ENCODE results near the gene GAGE13.
"Not testable (repeated sequence)": the region's sequence is repeated elsewhere in the genome, so short reads cannot be mapped to it uniquely, and the experiment has no call there.

Gene GAGE13

DNA sequence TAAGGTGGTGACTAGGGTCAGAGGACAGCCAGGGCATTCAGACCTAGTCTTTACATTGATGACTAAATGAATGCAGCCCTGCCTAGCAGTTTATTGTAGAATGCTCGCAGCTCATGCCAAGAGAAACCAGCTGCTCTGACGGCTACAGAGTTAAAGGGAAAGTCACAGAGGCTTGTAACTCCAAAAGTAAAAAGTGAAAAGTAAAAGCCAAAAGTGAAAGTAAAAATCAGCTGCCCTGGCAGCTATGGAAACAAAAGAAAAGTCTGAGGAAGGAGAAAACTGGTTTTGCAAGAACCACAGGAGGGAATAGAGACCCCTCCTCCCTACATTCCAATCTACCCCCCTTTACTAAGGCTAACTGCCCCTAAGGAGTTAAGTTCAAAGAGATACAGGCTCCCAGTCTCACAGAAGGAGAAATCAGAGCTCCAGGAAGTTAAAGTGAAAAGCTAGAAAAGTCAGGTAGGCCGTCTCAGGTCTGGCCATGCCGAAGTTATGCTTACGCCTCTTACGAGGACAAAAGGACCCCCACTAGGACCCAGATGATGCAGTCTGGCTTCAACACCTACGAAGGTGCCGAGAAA lies 21.9 kb upstream of the GAGE13 start:
- Histone ChIP-seq H3K36me3 (ENCODE audit: insufficient read depth, low read length) (no peaks in the 10 kb centered on the region), H3K4me1 (ENCODE audit: insufficient read depth, low read length, severe bottlenecking) (peaks cover 14% of the 10 kb centered on the region), H3K9me2 (ENCODE audit: low read depth, low read length) (no peaks in the 10 kb centered on the region), H3K27me3 (ENCODE audit: insufficient read depth, low read length) (no peaks in the 10 kb centered on the region), H3K4me2 (ENCODE audit: low read length) (peak overlapping the region; percentile 62), H3F3A (ENCODE audit: insufficient read depth, low read length) (no peaks in the 10 kb centered on the region), H3K4me3 (ENCODE audit: low read depth, low read length, poor library complexity, severe bottlenecking) (peak overlapping the region; percentile 40), H3K79me2 (ENCODE audit: insufficient read depth, low read length) (no peaks in the 10 kb centered on the region), H3K9ac (ENCODE audit: low read length) (peak overlapping the region; percentile 16; the same call in 1 of the 2 replicates), H3K27ac (ENCODE audit: low read depth, low read length, poor library complexity, severe bottlenecking) (no peak overlapping the region), H3K9me3 (ENCODE audit: low read length) (no peaks in the 10 kb centered on the region), H2AFZ (ENCODE audit: low read length) (no peak overlapping the region), H4K20me1 (ENCODE audit: insufficient read depth, low read length) (no peaks in the 10 kb centered on the region)
- TF ChIP-seq EZH2 (IDR thresholded peaks at IDR 0.05; ENCODE audit: borderline replicate concordance, low read length) (no peak), CTCF (IDR thresholded peaks at IDR 0.05; ENCODE audit: low read length) (no peak)

- Histone ChIP-seq H4K20me1 (ENCODE audit: insufficient read depth, low read length) (no peaks in the 10 kb centered on the region), H2AFZ (ENCODE audit: low read length) (no peak overlapping the region), H3K9me3 (ENCODE audit: low read length) (no peaks in the 10 kb centered on the region), H3K9me2 (ENCODE audit: low read depth, low read length) (no peaks in the 10 kb centered on the region), H3K4me2 (ENCODE audit: low read length) (no peak overlapping the region), H3K4me1 (ENCODE audit: insufficient read depth, low read length, severe bottlenecking) (peaks cover 14% of the 10 kb centered on the region), H3K36me3 (ENCODE audit: insufficient read depth, low read length) (no peaks in the 10 kb centered on the region), H3K4me3 (ENCODE audit: low read depth, low read length, poor library complexity, severe bottlenecking) (no peak overlapping the region), H3F3A (ENCODE audit: insufficient read depth, low read length) (no peaks in the 10 kb centered on the region), H3K27me3 (ENCODE audit: insufficient read depth, low read length) (no peaks in the 10 kb centered on the region), H3K79me2 (ENCODE audit: insufficient read depth, low read length) (no peaks in the 10 kb centered on the region), H3K9ac (ENCODE audit: low read length) (no peak overlapping the region), H3K27ac (ENCODE audit: low read depth, low read length, poor library complexity, severe bottlenecking) (no peak overlapping the region)
- no peak for TF ChIP-seq CTCF (IDR thresholded peaks at IDR 0.05; ENCODE audit: low read length)
- TF ChIP-seq EZH2 (IDR thresholded peaks at IDR 0.05; ENCODE audit: borderline replicate concordance, low read length): no peak
Observed at GRCh38 chrX:49310371-49310770, 21.0 kb upstream of the GAGE13 start.

DNA sequence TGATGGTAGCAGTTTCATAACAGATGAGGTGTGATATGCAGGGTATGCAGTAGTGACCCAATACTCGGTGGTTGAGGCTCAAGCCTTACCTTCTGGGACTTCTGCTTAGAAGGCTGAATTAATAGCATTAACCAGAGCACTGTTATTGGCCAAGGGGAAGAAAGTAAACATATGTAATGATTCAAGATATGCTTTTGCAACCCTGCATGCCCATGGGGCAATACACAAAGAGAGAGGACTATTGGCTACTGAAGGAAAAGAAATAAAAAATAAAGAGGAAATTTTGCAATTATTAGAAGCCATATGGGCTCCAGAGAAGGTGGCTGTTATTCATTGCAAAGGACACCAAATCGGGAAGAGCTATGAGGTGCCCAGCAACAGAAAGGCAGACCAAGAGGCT lies 19.2 kb upstream of the GAGE13 start:
- no peak overlapping the region for H2AFZ ChIP-seq (ENCODE audit: low read length)
- no peaks in the 10 kb centered on the region for H4K20me1 ChIP-seq (ENCODE audit: insufficient read depth, low read length)
- no peaks in the 10 kb centered on the region for H3K9me2 ChIP-seq (ENCODE audit: low read depth, low read length)
- no peak overlapping the region for H3K27ac ChIP-seq (ENCODE audit: low read depth, low read length, poor library complexity, severe bottlenecking)
- no peak overlapping the region for H3K9ac ChIP-seq (ENCODE audit: low read length)
- H3K9me3 ChIP-seq (ENCODE audit: low read length): no peaks in the 10 kb centered on the region
- no peaks in the 10 kb centered on the region for H3K27me3 ChIP-seq (ENCODE audit: insufficient read depth, low read length)
- H3K4me1 ChIP-seq (ENCODE audit: insufficient read depth, low read length, severe bottlenecking): peaks cover 14% of the 10 kb centered on the region
- no peak for TF ChIP-seq EZH2 (IDR thresholded peaks at IDR 0.05; ENCODE audit: borderline replicate concordance, low read length)
- no peaks in the 10 kb centered on the region for H3F3A ChIP-seq (ENCODE audit: insufficient read depth, low read length)
- no peak overlapping the region for H3K4me2 ChIP-seq (ENCODE audit: low read length)
- H3K79me2 ChIP-seq (ENCODE audit: insufficient read depth, low read length): no peaks in the 10 kb centered on the region
- H3K4me3 ChIP-seq (ENCODE audit: low read depth, low read length, poor library complexity, severe bottlenecking): no peak overlapping the region
- no peaks in the 10 kb centered on the region for H3K36me3 ChIP-seq (ENCODE audit: insufficient read depth, low read length)

GRCh38 chrX:49316085-49316484 lies 15.3 kb upstream of the GAGE13 start:
- no peaks in the 10 kb centered on the region for H3K79me2 ChIP-seq (ENCODE audit: insufficient read depth, low read length)
- H3K9me2 ChIP-seq (ENCODE audit: low read depth, low read length): no peaks in the 10 kb centered on the region

GRCh38 chrX:49321737-49322136 lies 9.6 kb upstream of the GAGE13 start, which contains the start of gene GAGE12J:
GAGE12J (plus strand) TSS chrX:49322037; CDS start chrX:49323194, 1,157 bp downstream.
- not testable (repeated sequence) for H3K27ac ChIP-seq (ENCODE audit: low read depth, low read length, poor library complexity, severe bottlenecking); H3F3A ChIP-seq (ENCODE audit: insufficient read depth, low read length); H4K20me1 ChIP-seq (ENCODE audit: insufficient read depth, low read length); H3K4me1 ChIP-seq (ENCODE audit: insufficient read depth, low read length, severe bottlenecking); H3K9ac ChIP-seq (ENCODE audit: low read length); H3K79me2 ChIP-seq (ENCODE audit: insufficient read depth, low read length); H3K4me3 ChIP-seq (ENCODE audit: low read depth, low read length, poor library complexity, severe bottlenecking); H3K27me3 ChIP-seq (ENCODE audit: insufficient read depth, low read length); H3K9me2 ChIP-seq (ENCODE audit: low read depth, low read length); H3K9me3 ChIP-seq (ENCODE audit: low read length); H2AFZ ChIP-seq (ENCODE audit: low read length); H3K4me2 ChIP-seq (ENCODE audit: low read length); H3K36me3 ChIP-seq (ENCODE audit: insufficient read depth, low read length)

More at GRCh38 chrX:49316085-49316484, 15.3 kb upstream of the GAGE13 start:
- H3K4me2 ChIP-seq (ENCODE audit: low read length): no peak overlapping the region
- H2AFZ ChIP-seq (ENCODE audit: low read length): no peak overlapping the region
- no peaks in the 10 kb centered on the region for H3K9me3 ChIP-seq (ENCODE audit: low read length)
- H3K36me3 ChIP-seq (ENCODE audit: insufficient read depth, low read length): no peaks in the 10 kb centered on the region
- no peak overlapping the region for H3K9ac ChIP-seq (ENCODE audit: low read length)
- no peaks in the 10 kb centered on the region for H4K20me1 ChIP-seq (ENCODE audit: insufficient read depth, low read length)
- H3K4me1 ChIP-seq (ENCODE audit: insufficient read depth, low read length, severe bottlenecking): no peaks in the 10 kb centered on the region
- H3F3A ChIP-seq (ENCODE audit: insufficient read depth, low read length): no peaks in the 10 kb centered on the region
- H3K4me3 ChIP-seq (ENCODE audit: low read depth, low read length, poor library complexity, severe bottlenecking): no peak overlapping the region
- no peak for TF ChIP-seq CTCF (IDR thresholded peaks at IDR 0.05; ENCODE audit: low read length)
- no peak for TF ChIP-seq EZH2 (IDR thresholded peaks at IDR 0.05; ENCODE audit: borderline replicate concordance, low read length)
- no peaks in the 10 kb centered on the region for H3K27me3 ChIP-seq (ENCODE audit: insufficient read depth, low read length)
- H3K27ac ChIP-seq (ENCODE audit: low read depth, low read length, poor library complexity, severe bottlenecking): no peak overlapping the region

Measured in OCI-LY1 (cell line).